B cell (primary cell): ENCODE measurements around the gene AFAP1L1. TPM values are rescaled to one million over a fixed set of nuclear protein-coding genes. Genes with fewer than 3 reads are reported as not detected.

Source experiments
- ATAC-seq: fragments of 200-7000 bp; cut with Tn5 transposase; one replicate; pipeline ENCODE4 v1.10.0; 2021; ENCODE audit warnings: low read depth, mild to moderate bottlenecking, moderate number of reproducible peaks, moderate library complexity
- CTCF ChIA-PET: fragments of 350-600 bp; sonication (Branson Sonifier 250); formaldehyde crosslinking; loops from one replicate; lab custom pipeline; 2021; ENCODE audit warnings: antibody characterized with exemption, inconsistent platforms; lab: Charles Lee
- POLR2A ChIA-PET: fragments of 350-600 bp; sonication (Branson Sonifier 250); formaldehyde crosslinking; loops from one replicate; lab custom pipeline; 2021; ENCODE audit warnings: antibody characterized with exemption; lab: Charles Lee
- DNase-seq: peaks from one replicate; pipeline ENCODE4 v3.0.0; 2013
- H2AFZ ChIP-seq: 2 replicates; pipeline ENCODE4 v1.6.1; 2012; ENCODE audit warnings: mild to moderate bottlenecking, low read depth, low read length; ENCODE audit not compliant: insufficient read depth, poor library complexity, severe bottlenecking
- H3K27ac ChIP-seq, 2 donors: 1 replicate in 1 of 2; 2 replicates in 1 of 2; pipeline ENCODE4 v1.5.1; 2012 to 2013; ENCODE audit warnings: low read length in 2 of 2, mild to moderate bottlenecking in 2 of 2, moderate library complexity in 1 of 2
- H3K27me3 ChIP-seq, 4 experiments: fragments of 200-600 bp in 1 of 4; sonication (generic) in 1 of 4; replicated peaks in 1 of 4; 1 replicate in 2 of 4; 2 replicates in 2 of 4; pipeline versions ENCODE4 v1.6.1 to v1.7.0; 2013 to 2016; ENCODE audit warnings: low read length in 3 of 4, mild to moderate bottlenecking in 2 of 4, mixed read lengths in 1 of 4, moderate library complexity in 1 of 4; ENCODE audit not compliant: insufficient read depth in 4 of 4, control insufficient read depth in 3 of 4; ENCODE audit errors: control extremely low read depth in 1 of 4
- H3K36me3 ChIP-seq, 2 experiments: replicated peaks in 1 of 2; 1 replicate in 1 of 2; 2 replicates in 1 of 2; pipeline versions ENCODE4 v1.6.1 to v1.7.1; 2013; ENCODE audit warnings: low read length in 1 of 2; ENCODE audit not compliant: insufficient read depth in 2 of 2, control insufficient read depth in 1 of 2; ENCODE audit errors: control extremely low read depth in 1 of 2, extremely low read depth in 1 of 2
- H3K4me1 ChIP-seq, 2 donors: fragments of 200-600 bp in 1 of 2; sonication (generic) in 1 of 2; 1 replicate in 1 of 2; 2 replicates in 1 of 2; pipeline versions ENCODE4 v1.5.1 to v1.6.1; 2013 to 2017; ENCODE audit warnings: low read length in 2 of 2; ENCODE audit not compliant: control insufficient read depth in 2 of 2, insufficient read depth in 2 of 2
- H3K4me2 ChIP-seq: replicated peaks from 2 replicates; pipeline ENCODE3; 2012; ENCODE audit warnings: mild to moderate bottlenecking, low read depth, low read length; ENCODE audit not compliant: poor library complexity, severe bottlenecking
- H3K4me3 ChIP-seq, 5 experiments: fragments of 200-600 bp in 1 of 5; sonication (generic) in 1 of 5; 1 replicate in 3 of 5; 2 replicates in 2 of 5; pipeline versions ENCODE4 v1.5.1 to v1.7.0; 2011 to 2016; ENCODE audit warnings: low read length in 4 of 5, mild to moderate bottlenecking in 4 of 5, low read depth in 2 of 5, control low read depth in 1 of 5, moderate library complexity in 1 of 5; ENCODE audit not compliant: insufficient read depth in 1 of 5; ENCODE audit errors: control extremely low read depth in 1 of 5, extremely low read depth in 1 of 5
- H3K79me2 ChIP-seq: fragments of 200-600 bp; sonication (generic); one replicate; pipeline ENCODE4 v1.6.0; 2016; ENCODE audit warnings: low read length; ENCODE audit not compliant: control insufficient read depth, insufficient read depth
- H3K9ac ChIP-seq: fragments of 200-600 bp; sonication (generic); 2 replicates; pipeline ENCODE4 v1.6.1; 2017; ENCODE audit warnings: mild to moderate bottlenecking, low read length, moderate library complexity
- H3K9me3 ChIP-seq, 3 donors: one replicate each; pipeline versions ENCODE4 v1.6.1 to v1.7.1; 2013; ENCODE audit warnings: low read length in 2 of 3; ENCODE audit not compliant: control insufficient read depth in 2 of 3, insufficient read depth in 1 of 3; ENCODE audit errors: control extremely low read depth in 1 of 3
- H4K20me1 ChIP-seq: 2 replicates; pipeline ENCODE4 v1.6.0; 2012; ENCODE audit warnings: mild to moderate bottlenecking, low read length; ENCODE audit not compliant: insufficient read depth, control insufficient read depth, poor library complexity, severe bottlenecking
- H3K27ac Mint-ChIP-seq: one replicate; pipeline ENCODE4 v1.8.0; 2021; ENCODE audit warnings: mixed read lengths
- H3K27me3 Mint-ChIP-seq: one replicate; pipeline ENCODE4 v1.8.0; 2021; ENCODE audit warnings: mixed read lengths
- H3K4me1 Mint-ChIP-seq: one replicate; pipeline ENCODE4 v1.8.0; 2021; ENCODE audit warnings: mixed read lengths
- H3K4me3 Mint-ChIP-seq: one replicate; pipeline ENCODE4 v1.8.0; 2021; ENCODE audit warnings: mixed read lengths
- H3K9me3 Mint-ChIP-seq: one replicate; pipeline ENCODE4 v1.8.0; 2022; ENCODE audit warnings: mixed read lengths; ENCODE audit not compliant: insufficient read depth
- CTCF ChIP-seq: fragments of 200-600 bp; IDR thresholded peaks from one replicate; pipeline ENCODE4 v1.8.0; 2022; ENCODE audit warnings: antibody characterized with exemption, mild to moderate bottlenecking
- EZH2 ChIP-seq: IDR thresholded peaks from 2 replicates; pipeline ENCODE4 v1.6.1; 2012; ENCODE audit warnings: borderline replicate concordance, low read depth, mild to moderate bottlenecking, moderate library complexity, low read length; ENCODE audit not compliant: insufficient read depth, poor library complexity, severe bottlenecking
- WGBS: methylation state at CpG from one replicate; pipeline ENCODE4 v1.1.5; 2013; ENCODE audit warnings: missing lambda C conversion rate; ENCODE audit not compliant: insufficient coverage; 5-methylcytosine and 5-hydroxymethylcytosine counted together
- intact Hi-C: fragments of 100-400 bp; cut with micrococcal nuclease; formaldehyde crosslinking; loops from one replicate; pipeline ENCODE4 v1.10.0; 2022
- polyA plus RNA-seq: library from polyadenylated mRNA; depleted of rRNA; stranded (reverse); fragments of >200 nt; gene quantifications from 2 replicates; pipeline ENCODE4 v1.2.3, GENCODE V29; 2012
- total RNA-seq, 2 donors: library from RNA; stranded (reverse); fragments of 120-200 nt in 1 of 2; gene quantifications; 1 replicate in 1 of 2; 2 replicates in 1 of 2; pipeline versions ENCODE4 v1.2.3 to v1.2.4, GENCODE V29; 2013 to 2022

The AFAP1L1 gene
- total and polyA plus RNA-seq, 2 donors (not counting 1 experiment from before 2014, with no cell fraction given): not detected

- Histone ChIP-seq H2AFZ (no peak overlapping the region), H3K4me1 (no peaks in the 10 kb centered on the region), H3K27me3 (no peaks in the 10 kb centered on the region), H4K20me1 (no peaks in the 10 kb centered on the region), H3K4me3 (no peak overlapping the region), H3K36me3 (no peaks in the 10 kb centered on the region), H3K9me3 (no peaks in the 10 kb centered on the region), H3K4me2 (no peak overlapping the region), H3K9ac (no peak overlapping the region), H3K27ac (no peak overlapping the region), H3K79me2 (no peaks in the 10 kb centered on the region)
- no peak overlapping the region for H3K27ac Mint-ChIP-seq
- no peaks in the 10 kb centered on the region for H3K9me3 Mint-ChIP-seq
- no peak for ATAC-seq
- ChIA-PET POLR2A (no interaction called here), CTCF (no interaction called here)
- intact Hi-C loops: no loop called here
- DNase-seq: no peak
- no peak overlapping the region for H3K4me3 Mint-ChIP-seq
- no peaks in the 10 kb centered on the region for H3K4me1 Mint-ChIP-seq
- 60% methylated on average over 6 of the region's 11 CpGs for WGBS
- peaks cover 21% of the 10 kb centered on the region for H3K27me3 Mint-ChIP-seq
- TF ChIP-seq CTCF: no peak
Measured at GRCh38 chr5:149223081-149223848, 48.4 kb upstream of the AFAP1L1 start.

- no peaks in the 10 kb centered on the region for H4K20me1 ChIP-seq
- H3K79me2 ChIP-seq: no peaks in the 10 kb centered on the region
- H3K4me3 ChIP-seq: no peak overlapping the region
- DNase-seq (no peak), ATAC-seq (no peak)
- no peak overlapping the region for H3K27ac ChIP-seq
- no peaks in the 10 kb centered on the region for H3K4me1 Mint-ChIP-seq
- TF ChIP-seq CTCF (no peak), EZH2 (no peak)
- H3K4me3 Mint-ChIP-seq: no peak overlapping the region
- no peaks in the 10 kb centered on the region for H3K36me3 ChIP-seq
- CTCF ChIA-PET: no interaction called here
- no peaks in the 10 kb centered on the region for H3K27me3 ChIP-seq
- no peak overlapping the region for H3K27ac Mint-ChIP-seq
- H2AFZ ChIP-seq: no peak overlapping the region
- POLR2A ChIA-PET: no interaction called here
- no peaks in the 10 kb centered on the region for H3K4me1 ChIP-seq
- H3K27me3 Mint-ChIP-seq: peaks cover 18% of the 10 kb centered on the region
- no peak overlapping the region for H3K9ac ChIP-seq
- no peak overlapping the region for H3K4me2 ChIP-seq
- H3K9me3 Mint-ChIP-seq: no peaks in the 10 kb centered on the region
- H3K9me3 ChIP-seq: no peaks in the 10 kb centered on the region
- intact Hi-C loops: no loop called here
- 89% methylated on average over 4 of the region's 5 CpGs for WGBS
Measured at GRCh38 chr5:149224282-149224681, 47.4 kb upstream of the AFAP1L1 start.
